BJ (cell line): ENCODE measurements around the gene CARS2. TPM values are rescaled to one million over a fixed set of nuclear protein-coding genes. Genes with fewer than 3 reads are reported as not detected.
"Not testable (repeated sequence)": the region's sequence is repeated elsewhere in the genome, so short reads cannot be mapped to it uniquely, and the experiment has no call there.

Source experiments
- CTCF ChIA-PET: fragments of 350-600 bp; formaldehyde crosslinking; extraction: SDS; loops from one replicate; lab custom pipeline; 2021; ENCODE audit warnings: antibody characterized with exemption, inconsistent platforms; lab: Yijun Ruan, JAX
- POLR2A ChIA-PET: fragments of 300-600 bp; sonication (Branson Sonifier 250); formaldehyde crosslinking; extraction: SDS; loops from one replicate; lab custom pipeline; 2021; ENCODE audit warnings: antibody characterized with exemption; lab: Charles Lee
- DNase-seq: peaks from one replicate; pipeline ENCODE4 v3.0.0-alpha.2; 2011; ENCODE audit warnings: low read depth
- H3K27me3 ChIP-seq: 2 replicates; pipeline ENCODE4 v1.6.0; 2011; ENCODE audit warnings: low read length; ENCODE audit not compliant: control insufficient read depth, insufficient read depth
- H3K36me3 ChIP-seq: 2 replicates; pipeline ENCODE4 v1.5.1; 2011; ENCODE audit warnings: low read length; ENCODE audit not compliant: control insufficient read depth, insufficient read depth
- H3K4me3 ChIP-seq: 2 replicates; pipeline ENCODE4 v1.5.1; 2011; ENCODE audit warnings: low read depth, mild to moderate bottlenecking, control low read depth, low read length
- polyA plus RNA-seq: library from polyadenylated mRNA; depleted of rRNA; stranded (reverse); fragments of >200 nt; gene quantifications from 2 replicates; pipeline ENCODE4 v1.2.3, GENCODE V29; 2011
- TF ChIP-seq, protein P1 (sequence below): IDR thresholded peaks from 2 replicates; pipeline ENCODE4 v1.5.1; 2011; ENCODE audit warnings: low read depth, mild to moderate bottlenecking, control low read depth, inconsistent platforms, low read length, moderate library complexity; ENCODE audit not compliant: insufficient read depth

The CARS2 gene
- polyA plus RNA-seq, 1 experiment, result 76.8 TPM

DNA sequence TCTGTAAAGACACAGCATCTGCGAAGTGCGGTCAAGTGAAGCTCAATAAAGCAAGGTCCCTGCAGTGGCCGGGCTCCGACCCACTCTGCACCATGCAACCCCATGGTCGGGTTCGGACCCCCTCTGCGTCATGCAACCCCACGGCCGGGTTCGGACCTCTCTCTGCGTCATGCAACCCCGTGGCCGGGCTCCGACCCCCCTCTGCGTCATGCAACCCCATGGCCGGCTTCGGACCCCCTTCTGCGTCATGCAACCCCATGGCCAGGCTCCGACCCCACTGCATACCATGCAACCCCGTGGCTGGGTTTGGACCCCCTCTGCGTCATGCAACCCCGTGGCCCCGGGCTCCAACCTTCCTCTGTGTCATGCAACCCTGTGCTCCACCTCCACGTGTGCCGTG is 43.8 kb downstream of the CARS2 start:
- peaks cover 31% of the 10 kb centered on the region for H3K36me3 ChIP-seq
- H3K27me3 ChIP-seq, result no peaks in the 10 kb centered on the region
- POLR2A ChIA-PET, result no interaction called here
- TF ChIP-seq, protein P1, sequence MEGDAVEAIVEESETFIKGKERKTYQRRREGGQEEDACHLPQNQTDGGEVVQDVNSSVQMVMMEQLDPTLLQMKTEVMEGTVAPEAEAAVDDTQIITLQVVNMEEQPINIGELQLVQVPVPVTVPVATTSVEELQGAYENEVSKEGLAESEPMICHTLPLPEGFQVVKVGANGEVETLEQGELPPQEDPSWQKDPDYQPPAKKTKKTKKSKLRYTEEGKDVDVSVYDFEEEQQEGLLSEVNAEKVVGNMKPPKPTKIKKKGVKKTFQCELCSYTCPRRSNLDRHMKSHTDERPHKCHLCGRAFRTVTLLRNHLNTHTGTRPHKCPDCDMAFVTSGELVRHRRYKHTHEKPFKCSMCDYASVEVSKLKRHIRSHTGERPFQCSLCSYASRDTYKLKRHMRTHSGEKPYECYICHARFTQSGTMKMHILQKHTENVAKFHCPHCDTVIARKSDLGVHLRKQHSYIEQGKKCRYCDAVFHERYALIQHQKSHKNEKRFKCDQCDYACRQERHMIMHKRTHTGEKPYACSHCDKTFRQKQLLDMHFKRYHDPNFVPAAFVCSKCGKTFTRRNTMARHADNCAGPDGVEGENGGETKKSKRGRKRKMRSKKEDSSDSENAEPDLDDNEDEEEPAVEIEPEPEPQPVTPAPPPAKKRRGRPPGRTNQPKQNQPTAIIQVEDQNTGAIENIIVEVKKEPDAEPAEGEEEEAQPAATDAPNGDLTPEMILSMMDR, result no peak
- no peak overlapping the region for H3K4me3 ChIP-seq
- CTCF ChIA-PET, result interaction anchor here (1.5 kb wide), 1 partner anchor 20 kb away, joined by 3 read pairs; no protein-coding TSS in a partner anchor
- DNase-seq, result no peak

DNA sequence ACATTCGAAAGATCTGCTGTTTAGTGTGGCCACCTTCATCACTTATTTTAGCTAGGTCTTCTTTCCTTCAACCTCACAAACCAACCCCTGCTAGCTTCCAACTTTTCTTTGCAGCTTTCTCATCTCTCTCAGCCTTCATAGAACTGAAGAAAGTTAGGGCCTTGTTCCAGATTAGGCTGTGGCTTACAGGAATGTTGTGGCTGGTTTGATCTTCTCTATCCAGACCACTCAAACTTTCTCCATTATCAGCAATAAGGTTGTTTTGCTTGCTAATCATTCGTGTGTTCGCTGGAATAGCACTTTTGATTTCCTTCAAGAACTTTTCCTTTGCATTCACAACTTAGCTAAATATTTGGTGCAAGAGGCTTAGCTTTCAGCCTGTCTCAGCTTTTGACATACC is 44.7 kb downstream of the CARS2 start:
- Histone ChIP-seq H3K4me3 (no peak overlapping the region), H3K27me3 (no peaks in the 10 kb centered on the region), H3K36me3 (peaks cover 25% of the 10 kb centered on the region)
- DNase-seq, result no peak
- ChIA-PET POLR2A (no interaction called here), CTCF (interaction anchor here (1.5 kb wide), 1 partner anchor 19 kb away, joined by 3 read pairs; no protein-coding TSS in a partner anchor)
- TF ChIP-seq, protein P1, result no peak

DNA sequence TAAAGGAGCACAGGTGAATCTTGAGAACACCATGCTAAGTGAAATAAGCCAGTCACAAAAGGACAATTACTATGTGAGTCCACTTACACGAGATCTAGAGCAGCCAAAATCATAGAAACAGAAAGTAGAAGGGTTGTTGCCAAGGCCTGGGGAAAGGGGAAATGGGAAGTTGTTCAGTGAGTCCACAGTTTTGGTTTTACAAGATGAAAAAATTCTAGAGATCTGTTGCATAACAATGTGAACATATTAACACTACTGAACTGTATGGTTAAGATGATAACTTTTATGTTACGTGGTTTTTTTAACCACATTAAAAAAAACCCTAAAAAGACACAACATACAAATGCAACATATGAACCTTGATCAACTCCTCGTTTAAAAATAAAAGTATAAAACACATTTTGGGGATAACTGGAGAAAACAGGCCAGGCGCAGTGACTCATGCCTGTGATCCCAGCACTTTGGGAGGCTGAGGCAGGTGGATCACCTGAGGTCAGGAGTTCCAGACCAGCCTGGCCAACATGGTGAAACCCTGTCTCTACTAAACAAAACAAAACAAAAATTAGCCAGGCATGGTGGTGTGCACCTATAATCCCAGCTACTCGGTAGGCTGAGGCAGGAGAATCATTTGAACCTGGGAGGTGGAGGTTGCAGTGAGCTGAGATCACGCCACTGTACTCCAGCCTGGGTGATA is 47.6 kb downstream of the CARS2 start:
- H3K36me3 ChIP-seq, POLR2A ChIA-PET, H3K27me3 ChIP-seq, DNase-seq, H3K4me3 ChIP-seq: not testable (repeated sequence)
- CTCF ChIA-PET, result interaction anchor here (1.0 kb wide), 1 partner anchor 9 kb away, joined by 3 read pairs; no protein-coding TSS in a partner anchor

DNA sequence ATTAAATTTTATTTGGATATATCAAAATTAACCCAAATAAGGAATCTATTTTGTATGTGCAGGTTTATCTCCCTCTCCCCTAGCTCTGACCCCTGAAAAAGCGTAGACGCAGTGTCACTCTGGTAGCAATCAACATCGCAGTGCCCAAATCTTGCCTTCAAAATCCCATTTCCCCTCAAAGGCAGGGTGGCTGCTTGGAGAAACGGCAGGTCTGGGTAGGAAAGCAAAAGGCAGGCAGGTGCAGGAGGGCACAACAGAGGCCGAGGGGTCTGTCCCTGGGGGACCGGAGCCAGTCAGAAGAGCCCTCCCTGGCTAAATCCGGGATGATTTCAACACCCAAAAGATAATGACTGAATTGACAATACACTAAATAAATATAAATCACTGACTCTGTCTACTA is 48.7 kb downstream of the CARS2 start:
- POLR2A ChIA-PET, result no interaction called here
- DNase-seq, result no peak
- TF ChIP-seq, protein P1, result no peak
- Histone ChIP-seq H3K4me3 (no peak overlapping the region), H3K36me3 (peaks cover 5% of the 10 kb centered on the region), H3K27me3 (no peaks in the 10 kb centered on the region)
- CTCF ChIA-PET, result interaction anchor here (1.0 to 1.5 kb wide), 2 partner anchors 10 to 12 kb away, joined by 3 to 4 read pairs; no protein-coding TSS in a partner anchor

DNA sequence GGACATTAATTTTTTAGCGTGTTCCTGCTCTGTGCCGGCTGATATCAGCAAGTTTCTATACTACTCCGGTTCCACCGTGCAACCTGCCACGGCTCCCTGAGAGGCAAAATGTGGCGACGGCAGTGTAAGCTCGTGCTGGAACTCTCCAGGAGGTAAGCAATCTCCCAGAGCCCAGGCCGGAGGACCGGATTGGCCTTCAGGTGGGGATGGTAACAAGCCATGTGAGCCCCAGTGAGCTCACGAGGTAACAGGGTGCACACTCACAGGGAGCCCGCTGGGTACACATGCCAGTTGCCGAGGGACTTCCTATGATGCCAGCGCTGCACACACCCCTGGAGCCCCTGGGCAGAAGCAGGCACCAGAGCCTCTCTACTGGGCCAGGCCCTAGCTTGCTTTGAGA is 52.1 kb downstream of the CARS2 start:
- Histone ChIP-seq H3K4me3 (no peak overlapping the region), H3K36me3 (peaks cover 10% of the 10 kb centered on the region), H3K27me3 (no peaks in the 10 kb centered on the region)
- POLR2A ChIA-PET, result no interaction called here
- DNase-seq, result no peak
- TF ChIP-seq, protein P1, result no peak
- CTCF ChIA-PET, result no interaction called here
